ENCODE data around the gene ARHGAP15.

The ARHGAP15 gene

GRCh38 chr2:143128681-143129580, at the start of gene ARHGAP15:
ARHGAP15 (plus strand) TSS chr2:143129419.
- H3K27ac ChIP-seq (ENCODE audit: low read length) = peak within 1 kb of the TSS; percentile 86
- H3K4me3 ChIP-seq (ENCODE audit: low read length) = peak within 1 kb of the TSS; percentile 54
- peak; percentile 70 for DNase-seq

GRCh38 chr2:143081616-143082015, 47.6 kb upstream of the ARHGAP15 start:
- H3K9me3 ChIP-seq (replicated peaks; ENCODE audit: insufficient read depth, low read length) = no peaks in the 10 kb centered on the region
- H3K4me2 ChIP-seq (ENCODE audit: low read depth, low read length) = no peak overlapping the region

More at GRCh38 chr2:143128681-143129580, at the start of gene ARHGAP15:
- Histone ChIP-seq H3K4me1 (ENCODE audit: low read length) (no peaks in the 10 kb centered on the region), H3K79me2 (ENCODE audit: low read length) (peaks cover 26% of the 10 kb centered on the region), H4K20me1 (ENCODE audit: insufficient read depth, low read length) (no peaks in the 10 kb centered on the region), H3K9me3 (replicated peaks; ENCODE audit: insufficient read depth, low read length) (no peaks in the 10 kb centered on the region), H3K9me2 (replicated peaks; ENCODE audit: insufficient read depth, low read length) (no peaks in the 10 kb centered on the region), H3K36me3 (replicated peaks; ENCODE audit: insufficient read depth, low read length) (no peaks in the 10 kb centered on the region), H3K4me2 (ENCODE audit: low read depth, low read length) (peak within 1 kb of the TSS; percentile 58), H2AFZ (ENCODE audit: low read length) (peak within 1 kb of the TSS; percentile 43), H3K9ac (ENCODE audit: low read length) (peak within 1 kb of the TSS; percentile 51), H3F3A (ENCODE audit: insufficient read depth, low read length) (peaks cover 14% of the 10 kb centered on the region; the same call in 1 of the 2 replicates), H3K27me3 (replicated peaks; ENCODE audit: insufficient read depth, low read length) (no peaks in the 10 kb centered on the region)
- TF ChIP-seq CTCF (IDR thresholded peaks at IDR 0.05; ENCODE audit: low read length) = 0 out of 2 replicates have a peak, but pooled peaks have one; percentile 5
- no peak for TF ChIP-seq EZH2 (optimal IDR thresholded peaks at IDR 0.05; ENCODE audit: low read depth, low read length)
- TF ChIP-seq EZH2phosphoT487 (IDR thresholded peaks at IDR 0.05; ENCODE audit: low read length) = no peak

GRCh38 chr2:143083636-143084035, 45.6 kb upstream of the ARHGAP15 start:
- peak; percentile 50 for DNase-seq
- H2AFZ ChIP-seq (ENCODE audit: low read length) = no peak overlapping the region
- no peaks in the 10 kb centered on the region for H3K9me3 ChIP-seq (replicated peaks; ENCODE audit: insufficient read depth, low read length)

More at GRCh38 chr2:143081616-143082015, 47.6 kb upstream of the ARHGAP15 start:
- no peak overlapping the region for H3K4me3 ChIP-seq (ENCODE audit: low read length)
- H3K4me1 ChIP-seq (ENCODE audit: low read length) = peaks cover 5% of the 10 kb centered on the region; the same call in 1 of the 2 replicates
- no peaks in the 10 kb centered on the region for H3K36me3 ChIP-seq (replicated peaks; ENCODE audit: insufficient read depth, low read length)
- H3K27ac ChIP-seq (ENCODE audit: low read length) = no peak overlapping the region
- H3K27me3 ChIP-seq (replicated peaks; ENCODE audit: insufficient read depth, low read length) = no peaks in the 10 kb centered on the region
- no peaks in the 10 kb centered on the region for H3F3A ChIP-seq (ENCODE audit: insufficient read depth, low read length)
- no peak overlapping the region for H2AFZ ChIP-seq (ENCODE audit: low read length)
- H3K79me2 ChIP-seq (ENCODE audit: low read length) = no peaks in the 10 kb centered on the region
- H3K9ac ChIP-seq (ENCODE audit: low read length) = no peak overlapping the region
- TF ChIP-seq CTCF (IDR thresholded peaks at IDR 0.05; ENCODE audit: low read length) (no peak), EZH2 (optimal IDR thresholded peaks at IDR 0.05; ENCODE audit: low read depth, low read length) (no peak), EZH2phosphoT487 (IDR thresholded peaks at IDR 0.05; ENCODE audit: low read length) (no peak)
- H3K9me2 ChIP-seq (replicated peaks; ENCODE audit: insufficient read depth, low read length) = no peaks in the 10 kb centered on the region
- DNase-seq = no peak
- H4K20me1 ChIP-seq (ENCODE audit: insufficient read depth, low read length) = no peaks in the 10 kb centered on the region

More at GRCh38 chr2:143083636-143084035, 45.6 kb upstream of the ARHGAP15 start:
- H3K9ac ChIP-seq (ENCODE audit: low read length) = no peak overlapping the region
- no peak overlapping the region; the same call in 1 of the 2 replicates for H3K27ac ChIP-seq (ENCODE audit: low read length)
- peak overlapping the region; percentile 21 for H3K4me2 ChIP-seq (ENCODE audit: low read depth, low read length)
- no peaks in the 10 kb centered on the region for H3K27me3 ChIP-seq (replicated peaks; ENCODE audit: insufficient read depth, low read length)
- no peak overlapping the region for H3K4me3 ChIP-seq (ENCODE audit: low read length)
- TF ChIP-seq EZH2phosphoT487 (IDR thresholded peaks at IDR 0.05; ENCODE audit: low read length) = no peak
- no peak for TF ChIP-seq EZH2 (optimal IDR thresholded peaks at IDR 0.05; ENCODE audit: low read depth, low read length)
- no peak for TF ChIP-seq CTCF (IDR thresholded peaks at IDR 0.05; ENCODE audit: low read length)
- H3K4me1 ChIP-seq (ENCODE audit: low read length) = peaks cover 5% of the 10 kb centered on the region; the same call in 1 of the 2 replicates
- H3F3A ChIP-seq (ENCODE audit: insufficient read depth, low read length) = no peaks in the 10 kb centered on the region
- no peaks in the 10 kb centered on the region for H4K20me1 ChIP-seq (ENCODE audit: insufficient read depth, low read length)
- H3K79me2 ChIP-seq (ENCODE audit: low read length) = no peaks in the 10 kb centered on the region
- H3K36me3 ChIP-seq (replicated peaks; ENCODE audit: insufficient read depth, low read length) = no peaks in the 10 kb centered on the region
- no peaks in the 10 kb centered on the region for H3K9me2 ChIP-seq (replicated peaks; ENCODE audit: insufficient read depth, low read length)

Data from MM.1S (cell line).